Hepatocyte (in vitro differentiated cells): Measurements from ENCODE around the gene LMAN2.

Experiments
- EZH2 ChIP-seq: fragments of 200-600 bp; sonication (generic); IDR thresholded peaks from 2 replicates; pipeline ENCODE4 v1.6.1; 2016; ENCODE audit warnings: antibody characterized with exemption, mild to moderate bottlenecking, borderline replicate concordance
- EZH2phosphoT487 ChIP-seq: fragments of 200-600 bp; sonication (generic); IDR thresholded peaks from one replicate; pipeline ENCODE4 v1.6.1; 2018; ENCODE audit warnings: antibody characterized with exemption, mild to moderate bottlenecking, low read depth, moderate library complexity; ENCODE audit not compliant: unreplicated experiment, severe bottlenecking
- TF ChIP-seq, protein P1 (sequence below): fragments of 200-600 bp; sonication (generic); IDR thresholded peaks from 2 replicates; pipeline ENCODE4 v1.5.1; 2016; ENCODE audit warnings: antibody characterized with exemption, mild to moderate bottlenecking; ENCODE audit not compliant: poor library complexity

DNA sequence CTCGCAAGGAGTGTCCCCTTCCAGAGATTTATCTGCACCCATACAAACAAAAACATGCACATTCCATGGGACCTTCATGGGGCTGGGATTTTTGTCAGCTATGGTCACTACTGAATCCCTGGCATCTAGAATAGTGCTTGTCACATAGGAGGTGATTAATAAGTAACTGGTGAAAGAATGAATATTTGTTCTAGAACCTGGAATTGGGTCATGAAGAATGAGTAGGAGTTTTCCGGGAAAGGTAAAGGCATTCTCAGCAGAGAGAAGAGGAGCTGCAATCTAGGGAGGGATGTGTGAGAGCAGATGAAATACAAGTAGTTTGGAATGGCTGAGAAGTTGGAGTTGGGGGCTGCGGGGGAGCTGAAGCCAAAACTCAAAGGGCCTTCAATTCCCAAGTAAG lies 2.8 kb upstream of the LMAN2 start:
- TF ChIP-seq, protein P1, sequence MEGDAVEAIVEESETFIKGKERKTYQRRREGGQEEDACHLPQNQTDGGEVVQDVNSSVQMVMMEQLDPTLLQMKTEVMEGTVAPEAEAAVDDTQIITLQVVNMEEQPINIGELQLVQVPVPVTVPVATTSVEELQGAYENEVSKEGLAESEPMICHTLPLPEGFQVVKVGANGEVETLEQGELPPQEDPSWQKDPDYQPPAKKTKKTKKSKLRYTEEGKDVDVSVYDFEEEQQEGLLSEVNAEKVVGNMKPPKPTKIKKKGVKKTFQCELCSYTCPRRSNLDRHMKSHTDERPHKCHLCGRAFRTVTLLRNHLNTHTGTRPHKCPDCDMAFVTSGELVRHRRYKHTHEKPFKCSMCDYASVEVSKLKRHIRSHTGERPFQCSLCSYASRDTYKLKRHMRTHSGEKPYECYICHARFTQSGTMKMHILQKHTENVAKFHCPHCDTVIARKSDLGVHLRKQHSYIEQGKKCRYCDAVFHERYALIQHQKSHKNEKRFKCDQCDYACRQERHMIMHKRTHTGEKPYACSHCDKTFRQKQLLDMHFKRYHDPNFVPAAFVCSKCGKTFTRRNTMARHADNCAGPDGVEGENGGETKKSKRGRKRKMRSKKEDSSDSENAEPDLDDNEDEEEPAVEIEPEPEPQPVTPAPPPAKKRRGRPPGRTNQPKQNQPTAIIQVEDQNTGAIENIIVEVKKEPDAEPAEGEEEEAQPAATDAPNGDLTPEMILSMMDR, result no peak
- TF ChIP-seq EZH2, result no peak
- TF ChIP-seq EZH2phosphoT487, result no peak
